ENCODE results near the gene YLPM1.

DNA sequence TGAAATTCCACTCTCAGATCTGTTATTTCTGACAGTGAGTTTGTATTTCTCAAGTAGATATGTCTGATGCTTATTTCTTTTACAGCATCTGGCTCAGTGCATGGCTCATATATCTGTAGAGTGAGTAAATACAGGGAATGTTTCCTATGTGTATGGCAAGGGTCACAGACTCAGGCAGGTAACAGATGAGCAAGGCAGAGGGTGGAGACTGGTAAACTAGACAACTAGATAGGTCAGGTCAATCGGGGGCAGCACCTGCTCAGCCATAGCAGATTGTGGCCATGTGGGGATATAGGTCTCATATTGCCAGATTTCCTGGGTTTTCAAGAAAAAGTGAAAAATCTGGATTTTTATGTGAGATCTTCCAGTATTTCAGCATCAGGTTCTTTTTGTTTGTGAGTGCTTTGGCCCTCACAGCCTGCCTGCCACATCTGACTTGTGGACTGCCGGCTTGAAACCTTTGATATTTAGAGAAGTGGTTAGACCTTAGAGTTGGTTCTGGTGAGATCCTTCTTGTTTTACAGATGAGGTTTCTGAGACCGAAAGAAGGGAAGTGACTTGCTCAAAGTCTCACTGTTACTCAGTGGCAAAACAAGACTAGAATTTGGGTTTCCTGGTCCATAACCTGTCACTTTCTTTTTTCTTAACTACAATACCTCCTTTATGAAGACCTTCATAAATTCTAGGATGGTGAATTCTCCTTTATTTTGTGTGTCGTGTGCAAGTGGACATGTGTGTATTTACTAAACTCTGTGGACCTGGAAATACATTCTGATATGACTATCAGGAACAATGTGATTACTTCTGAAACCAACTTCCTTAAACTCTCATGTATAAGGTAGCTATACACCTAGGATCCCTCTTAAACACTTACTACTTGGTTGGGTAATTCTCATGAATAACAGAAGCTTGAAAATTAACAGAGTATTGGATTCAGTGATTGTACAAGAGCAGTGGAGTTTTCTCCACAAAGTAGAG lies 78.4 kb downstream of the YLPM1 start:
- TF ChIP-seq RAD21 (IDR thresholded peaks at IDR 0.05; ENCODE audit: low read depth), result no peak
- TF ChIP-seq CEBPB (IDR thresholded peaks at IDR 0.05), result no peak
- TF ChIP-seq YY1 (IDR thresholded peaks at IDR 0.05; ENCODE audit: low read depth), result no peak
- no peak for TF ChIP-seq TAF1 (IDR thresholded peaks at IDR 0.05; ENCODE audit: low read depth)
- TF ChIP-seq, protein P1, sequence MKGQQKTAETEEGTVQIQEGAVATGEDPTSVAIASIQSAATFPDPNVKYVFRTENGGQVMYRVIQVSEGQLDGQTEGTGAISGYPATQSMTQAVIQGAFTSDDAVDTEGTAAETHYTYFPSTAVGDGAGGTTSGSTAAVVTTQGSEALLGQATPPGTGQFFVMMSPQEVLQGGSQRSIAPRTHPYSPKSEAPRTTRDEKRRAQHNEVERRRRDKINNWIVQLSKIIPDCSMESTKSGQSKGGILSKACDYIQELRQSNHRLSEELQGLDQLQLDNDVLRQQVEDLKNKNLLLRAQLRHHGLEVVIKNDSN (IDR thresholded peaks at IDR 0.05), result no peak
- TF ChIP-seq, protein P2, sequence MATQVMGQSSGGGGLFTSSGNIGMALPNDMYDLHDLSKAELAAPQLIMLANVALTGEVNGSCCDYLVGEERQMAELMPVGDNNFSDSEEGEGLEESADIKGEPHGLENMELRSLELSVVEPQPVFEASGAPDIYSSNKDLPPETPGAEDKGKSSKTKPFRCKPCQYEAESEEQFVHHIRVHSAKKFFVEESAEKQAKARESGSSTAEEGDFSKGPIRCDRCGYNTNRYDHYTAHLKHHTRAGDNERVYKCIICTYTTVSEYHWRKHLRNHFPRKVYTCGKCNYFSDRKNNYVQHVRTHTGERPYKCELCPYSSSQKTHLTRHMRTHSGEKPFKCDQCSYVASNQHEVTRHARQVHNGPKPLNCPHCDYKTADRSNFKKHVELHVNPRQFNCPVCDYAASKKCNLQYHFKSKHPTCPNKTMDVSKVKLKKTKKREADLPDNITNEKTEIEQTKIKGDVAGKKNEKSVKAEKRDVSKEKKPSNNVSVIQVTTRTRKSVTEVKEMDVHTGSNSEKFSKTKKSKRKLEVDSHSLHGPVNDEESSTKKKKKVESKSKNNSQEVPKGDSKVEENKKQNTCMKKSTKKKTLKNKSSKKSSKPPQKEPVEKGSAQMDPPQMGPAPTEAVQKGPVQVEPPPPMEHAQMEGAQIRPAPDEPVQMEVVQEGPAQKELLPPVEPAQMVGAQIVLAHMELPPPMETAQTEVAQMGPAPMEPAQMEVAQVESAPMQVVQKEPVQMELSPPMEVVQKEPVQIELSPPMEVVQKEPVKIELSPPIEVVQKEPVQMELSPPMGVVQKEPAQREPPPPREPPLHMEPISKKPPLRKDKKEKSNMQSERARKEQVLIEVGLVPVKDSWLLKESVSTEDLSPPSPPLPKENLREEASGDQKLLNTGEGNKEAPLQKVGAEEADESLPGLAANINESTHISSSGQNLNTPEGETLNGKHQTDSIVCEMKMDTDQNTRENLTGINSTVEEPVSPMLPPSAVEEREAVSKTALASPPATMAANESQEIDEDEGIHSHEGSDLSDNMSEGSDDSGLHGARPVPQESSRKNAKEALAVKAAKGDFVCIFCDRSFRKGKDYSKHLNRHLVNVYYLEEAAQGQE (IDR thresholded peaks at IDR 0.05; ENCODE audit: low read depth), result no peak
- no peak for TF ChIP-seq CREB1 (IDR thresholded peaks at IDR 0.05; ENCODE audit: low read depth)
- TF ChIP-seq EP300 (IDR thresholded peaks at IDR 0.05; ENCODE audit: borderline replicate concordance), result no peak
- no peak for TF ChIP-seq EGR1 (IDR thresholded peaks at IDR 0.05)
- TF ChIP-seq, protein P3, sequence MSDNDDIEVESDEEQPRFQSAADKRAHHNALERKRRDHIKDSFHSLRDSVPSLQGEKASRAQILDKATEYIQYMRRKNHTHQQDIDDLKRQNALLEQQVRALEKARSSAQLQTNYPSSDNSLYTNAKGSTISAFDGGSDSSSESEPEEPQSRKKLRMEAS (IDR thresholded peaks at IDR 0.05), result no peak

Data from Ishikawa (cell line).